Naive thymus-derived CD4-positive, alpha-beta T cell (primary cell): ENCODE data around the gene CAPG. TPM values are rescaled to one million over a fixed set of nuclear protein-coding genes. Genes with fewer than 3 reads are reported as not detected.

Experiments used
- ATAC-seq: fragments of 150-1000 bp; cut with Tn5 transposase; 2 replicates; pipeline ENCODE4 v1.10.0; 2021; ENCODE audit warnings: mild to moderate bottlenecking, moderate library complexity
- CTCF ChIA-PET: fragments of 350-600 bp; sonication (Branson Sonifier 250); formaldehyde crosslinking; loops from one replicate; lab custom pipeline; 2021; ENCODE audit warnings: antibody characterized with exemption; lab: Charles Lee
- POLR2A ChIA-PET: fragments of 350-600 bp; sonication (Branson Sonifier 250); formaldehyde crosslinking; loops from one replicate; lab custom pipeline; 2021; ENCODE audit warnings: antibody characterized with exemption, inconsistent platforms; lab: Charles Lee
- DNase-seq, 9 donors: peaks; one replicate each; pipeline versions ENCODE4 v3.0.0 to v3.0.0-alpha.2; 2020 to 2022; ENCODE audit warnings: mixed read lengths in 1 of 9
- H3K27ac ChIP-seq: one replicate; pipeline ENCODE4 v1.7.0; 2013; ENCODE audit warnings: mild to moderate bottlenecking, low read depth, low read length, moderate library complexity
- H3K27me3 ChIP-seq, 2 donors: one replicate each; pipeline ENCODE4 v1.7.0; 2013; ENCODE audit warnings: low read length in 2 of 2, mild to moderate bottlenecking in 2 of 2, moderate library complexity in 2 of 2; ENCODE audit not compliant: control insufficient read depth in 2 of 2, insufficient read depth in 2 of 2
- H3K36me3 ChIP-seq, 3 experiments: 1 replicate in 2 of 3; 2 replicates in 1 of 3; pipeline ENCODE4 v1.7.0; 2013; ENCODE audit warnings: low read length in 3 of 3, mild to moderate bottlenecking in 3 of 3, moderate library complexity in 1 of 3; ENCODE audit not compliant: insufficient read depth in 3 of 3, control insufficient read depth in 2 of 3
- H3K4me1 ChIP-seq, 2 donors: one replicate each; pipeline ENCODE4 v1.7.0; 2013; ENCODE audit warnings: low read length in 2 of 2, mild to moderate bottlenecking in 2 of 2, moderate library complexity in 1 of 2; ENCODE audit not compliant: control insufficient read depth in 2 of 2, insufficient read depth in 2 of 2
- H3K4me3 ChIP-seq: 2 replicates; pipeline ENCODE4 v1.7.0; 2013; ENCODE audit warnings: mild to moderate bottlenecking, low read length
- H3K9me3 ChIP-seq, 3 experiments: 1 replicate in 2 of 3; 2 replicates in 1 of 3; pipeline ENCODE4 v1.7.0; 2013; ENCODE audit warnings: low read length in 3 of 3; ENCODE audit not compliant: control insufficient read depth in 2 of 3
- H3K27ac Mint-ChIP-seq, 9 donors: one replicate each; pipeline ENCODE4 v1.8.0; 2020 to 2022; ENCODE audit warnings: mixed read lengths in 9 of 9, mild to moderate bottlenecking in 8 of 9, moderate library complexity in 5 of 9, inconsistent platforms in 2 of 9
- H3K27me3 Mint-ChIP-seq, 5 donors: one replicate each; pipeline ENCODE4 v1.8.0; 2021 to 2022; ENCODE audit warnings: mixed read lengths in 5 of 5, mild to moderate bottlenecking in 1 of 5
- H3K36me3 Mint-ChIP-seq, 5 donors: one replicate each; pipeline ENCODE4 v1.8.0; 2020 to 2022; ENCODE audit warnings: mixed read lengths in 5 of 5, mild to moderate bottlenecking in 3 of 5, inconsistent platforms in 1 of 5
- H3K4me1 Mint-ChIP-seq, 7 donors: one replicate each; pipeline ENCODE4 v1.8.0; 2020 to 2022; ENCODE audit warnings: mixed read lengths in 7 of 7, mild to moderate bottlenecking in 3 of 7, inconsistent platforms in 1 of 7
- H3K4me3 Mint-ChIP-seq, 10 donors: one replicate each; pipeline ENCODE4 v1.8.0; 2020 to 2022; ENCODE audit warnings: mild to moderate bottlenecking in 10 of 10, mixed read lengths in 10 of 10, moderate library complexity in 6 of 10, inconsistent platforms in 2 of 10
- H3K9me3 Mint-ChIP-seq, 11 donors: one replicate each; pipeline ENCODE4 v1.8.0; 2020 to 2022; ENCODE audit warnings: mixed read lengths in 11 of 11, mild to moderate bottlenecking in 4 of 11, inconsistent platforms in 1 of 11, moderate library complexity in 1 of 11
- intact Hi-C, 2 donors: fragments of 100-400 bp; cut with micrococcal nuclease; formaldehyde crosslinking; loops; one replicate each; pipeline ENCODE4 v1.15.1; 2023
- polyA plus RNA-seq, 2 donors: library from polyadenylated mRNA; unstranded; fragments of 300-500 nt; fragmentation: Illumina TruSeq; gene quantifications; one replicate each; pipeline ENCODE4 v1.2.3, GENCODE V29; 2021
- total RNA-seq, 6 experiments: library from RNA in 5 of 6; stranded (reverse) in 5 of 6; gene quantifications; 1 replicate in 5 of 6; 2 replicates in 1 of 6; pipeline ENCODE4 v1.2.3 and lab custom pipeline; 2021 to 2026

Gene CAPG
- total and polyA plus RNA-seq, 7 experiments from 2014 or later, result 12.9 to 265 (median 34.3) TPM

DNA sequence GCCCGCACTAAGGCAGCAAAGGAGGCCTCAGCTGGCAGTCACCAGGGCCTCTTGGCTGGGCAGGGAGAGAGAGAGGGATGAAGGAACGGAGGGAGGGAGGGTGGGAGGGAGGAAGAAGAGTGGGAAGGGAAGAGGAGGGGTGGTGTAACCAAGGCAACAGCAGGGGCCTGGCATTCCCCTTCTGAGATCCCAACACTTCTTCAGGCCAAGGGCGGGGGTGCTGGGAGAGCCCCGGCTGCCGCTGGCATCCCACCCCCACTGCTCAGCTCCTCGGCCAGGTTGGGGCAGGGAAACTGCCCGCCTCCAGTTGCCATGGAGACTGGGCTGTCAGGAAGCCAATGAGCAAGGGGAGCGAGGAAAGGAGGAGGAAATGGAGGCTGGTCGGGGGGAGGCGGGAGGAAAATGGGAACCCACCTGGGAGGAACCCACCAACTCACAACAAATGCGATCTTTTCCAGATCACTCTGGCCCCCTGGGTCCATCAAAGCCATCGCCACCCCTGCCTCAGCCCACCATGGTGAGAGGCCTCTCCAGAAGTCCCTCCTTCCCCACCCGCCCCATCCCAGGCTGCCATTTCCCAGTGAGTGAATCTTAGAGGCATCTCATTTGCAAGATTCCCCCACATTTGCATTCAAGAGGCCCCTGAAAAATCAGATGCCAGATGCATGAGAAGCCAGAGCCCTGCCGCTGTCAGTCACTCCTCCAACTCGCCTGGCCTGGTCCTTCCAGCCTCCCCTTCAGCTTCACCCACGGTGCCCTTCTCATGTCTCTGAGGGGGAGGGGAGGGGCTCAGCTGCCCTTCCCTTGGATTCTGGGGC is 20.8 kb upstream of the CAPG start:
- no peaks in the 10 kb centered on the region for H3K27me3 ChIP-seq
- no peaks in the 10 kb centered on the region for H3K4me1 ChIP-seq
- no peak for ATAC-seq
- Mint-ChIP-seq H3K9me3 (no peaks in the 10 kb centered on the region), H3K4me3 (no peak overlapping the region), H3K4me1 (peaks cover 0 to 4% (median 2%) of the 10 kb centered on the region in 7 donors), H3K27me3 (no peaks in the 10 kb centered on the region), H3K36me3 (no peaks in the 10 kb centered on the region), H3K27ac (no peak overlapping the region)
- no peak for DNase-seq
- ChIA-PET CTCF (interaction anchor here (1.4 kb wide), 1 partner anchor 9 kb away, joined by 3 read pairs; no protein-coding TSS in a partner anchor), POLR2A (interaction anchor here (1.5 kb wide), 1 partner anchor 12 kb away, joined by 3 read pairs; the partner anchor contains the start of gene SH2D6)
- no peaks in the 10 kb centered on the region for H3K36me3 ChIP-seq
- H3K27ac ChIP-seq, result no peak overlapping the region
- H3K9me3 ChIP-seq, result no peaks in the 10 kb centered on the region
- no peak overlapping the region for H3K4me3 ChIP-seq
- intact Hi-C loops, result no loop called here

DNA sequence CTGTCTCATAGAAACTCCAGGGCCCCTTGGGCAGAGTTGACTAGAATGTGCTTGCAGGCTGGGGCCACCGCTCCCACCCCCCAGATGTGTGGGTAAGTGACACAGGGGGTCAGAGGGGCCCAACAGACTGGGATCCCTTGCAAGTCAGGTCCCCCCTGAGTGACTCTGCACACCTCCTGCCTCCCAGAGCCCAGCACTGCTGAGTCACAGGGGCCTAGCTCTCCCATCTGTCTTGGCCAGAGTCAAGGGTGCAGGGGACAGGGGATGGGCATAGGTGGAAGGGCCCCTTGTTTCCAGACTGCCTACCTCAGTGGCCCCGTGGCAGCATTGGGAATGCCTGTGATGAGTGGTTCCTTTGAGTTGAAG is 19.7 kb upstream of the CAPG start:
- DNase-seq (no peak), ATAC-seq (no peak)
- Mint-ChIP-seq H3K27me3 (no peaks in the 10 kb centered on the region), H3K27ac (peak overlapping the region in 1 of 9 donors; percentile 23), H3K4me1 (peaks cover 0 to 4% (median 0%) of the 10 kb centered on the region in 7 donors), H3K9me3 (no peaks in the 10 kb centered on the region), H3K4me3 (no peak overlapping the region), H3K36me3 (no peaks in the 10 kb centered on the region)
- ChIA-PET CTCF (no interaction called here), POLR2A (interaction anchor here (1.2 to 1.3 kb wide), 2 partner anchors 109 to 112 kb away, joined by 4 to 5 read pairs; partner anchors contain the start of gene MAT2A)
- Histone ChIP-seq H3K9me3 (no peaks in the 10 kb centered on the region), H3K27me3 (no peaks in the 10 kb centered on the region), H3K27ac (no peak overlapping the region), H3K4me1 (no peaks in the 10 kb centered on the region), H3K4me3 (no peak overlapping the region), H3K36me3 (no peaks in the 10 kb centered on the region)
- intact Hi-C loops, result no loop called here

DNA sequence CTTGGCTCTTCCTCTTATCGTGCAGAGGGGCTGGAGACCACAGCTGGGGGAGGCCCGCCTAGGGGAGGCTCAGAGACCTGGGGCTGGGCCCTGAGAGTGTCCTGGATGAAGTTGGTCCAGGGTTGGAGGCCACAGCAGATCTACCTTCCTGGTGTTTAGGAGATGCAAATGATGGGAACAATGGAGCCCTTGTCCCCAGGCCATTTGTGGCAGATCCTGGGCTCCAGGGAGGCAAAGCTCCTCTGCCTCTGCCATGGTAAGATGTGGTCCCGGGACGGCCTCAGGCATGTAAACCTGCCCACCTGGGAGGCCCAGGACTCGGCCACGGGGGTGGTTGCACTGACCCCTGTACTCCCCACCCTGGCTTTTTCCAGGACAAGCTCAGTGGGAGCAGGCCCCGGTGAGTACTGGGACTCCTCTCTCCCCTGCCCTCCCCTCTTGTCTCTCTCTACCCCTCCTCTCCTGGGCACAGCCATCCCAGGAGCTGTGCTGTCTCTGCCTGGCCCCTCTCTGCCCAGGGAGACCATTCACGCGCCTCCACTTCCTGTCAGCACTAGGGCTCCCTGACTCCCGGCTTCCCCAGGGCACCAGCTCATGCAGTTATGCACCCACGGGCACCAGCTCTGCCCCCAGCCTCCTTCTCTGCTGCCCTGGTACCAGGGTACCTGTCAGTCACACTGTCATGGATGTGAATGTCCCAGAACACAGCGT is 19.2 kb upstream of the CAPG start:
- Mint-ChIP-seq H3K27me3 (no peaks in the 10 kb centered on the region), H3K9me3 (no peaks in the 10 kb centered on the region), H3K4me3 (no peak overlapping the region), H3K36me3 (no peaks in the 10 kb centered on the region), H3K27ac (peak overlapping the region in 1 of 9 donors; percentile 23), H3K4me1 (peaks cover 0 to 4% (median 0%) of the 10 kb centered on the region in 7 donors)
- H3K4me3 ChIP-seq, result no peak overlapping the region
- no peaks in the 10 kb centered on the region for H3K36me3 ChIP-seq
- ChIA-PET CTCF (interaction anchor here (0.5 to 1.1 kb wide), 2 partner anchors 10 to 131 kb away, joined by 3 to 7 read pairs; no protein-coding TSS in a partner anchor), POLR2A (interaction anchor here (0.8 to 1.3 kb wide), 4 partner anchors 9 to 112 kb away, joined by 3 to 5 read pairs (median 4); partner anchors contain the start of gene MAT2A)
- H3K27ac ChIP-seq, result no peak overlapping the region
- H3K9me3 ChIP-seq, result no peaks in the 10 kb centered on the region
- no peak for ATAC-seq
- intact Hi-C loops, result no loop called here
- DNase-seq, result no peak
- H3K4me1 ChIP-seq, result no peaks in the 10 kb centered on the region
- H3K27me3 ChIP-seq, result no peaks in the 10 kb centered on the region

DNA sequence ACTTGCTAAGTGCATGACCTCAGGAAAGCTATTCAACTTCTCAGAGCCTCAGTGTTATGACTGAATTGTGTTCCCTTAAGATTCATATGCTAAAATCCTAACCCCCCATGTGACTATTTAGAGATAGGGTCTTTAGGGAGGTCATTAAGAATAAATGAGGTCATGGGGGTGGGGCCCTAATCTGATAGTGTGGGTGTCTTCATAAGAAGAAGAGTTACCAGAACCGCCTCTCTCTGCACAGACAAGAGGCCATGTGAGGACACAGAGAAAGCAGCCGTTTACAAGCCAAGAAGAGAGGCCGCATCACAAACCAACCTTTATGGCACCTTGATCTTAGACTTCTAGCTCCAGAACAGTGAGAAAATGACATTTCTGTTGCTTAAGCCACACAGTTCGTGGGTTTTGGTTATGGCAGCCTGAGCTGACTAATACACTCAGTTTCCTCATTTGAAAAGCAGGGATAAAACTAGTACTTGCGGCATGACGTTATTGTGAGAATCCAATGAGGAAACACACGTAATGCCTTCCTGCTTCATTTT is 18.2 kb upstream of the CAPG start:
- peaks cover 0 to 4% (median 0%) of the 10 kb centered on the region in 7 donors for H3K4me1 Mint-ChIP-seq
- POLR2A ChIA-PET, result interaction anchor here (0.6 to 1.3 kb wide), 5 partner anchors 10 to 126 kb away, joined by 3 to 5 read pairs (median 3); partner anchors contain the start of gene MAT2A
- DNase-seq (no peak), ATAC-seq (peak; percentile 76)
- no peaks in the 10 kb centered on the region for H3K36me3 Mint-ChIP-seq
- Histone ChIP-seq H3K27ac (no peak overlapping the region), H3K9me3 (no peaks in the 10 kb centered on the region), H3K27me3 (no peaks in the 10 kb centered on the region), H3K36me3 (no peaks in the 10 kb centered on the region), H3K4me1 (no peaks in the 10 kb centered on the region), H3K4me3 (no peak overlapping the region)
- no peak overlapping the region for H3K4me3 Mint-ChIP-seq
- intact Hi-C loops, result no loop called here
- H3K27me3 Mint-ChIP-seq, result no peaks in the 10 kb centered on the region
- no peak overlapping the region for H3K27ac Mint-ChIP-seq
- H3K9me3 Mint-ChIP-seq, result no peaks in the 10 kb centered on the region
- CTCF ChIA-PET, result interaction anchor here (1.1 kb wide), 1 partner anchor 9 kb away, joined by 3 read pairs; no protein-coding TSS in a partner anchor

DNA sequence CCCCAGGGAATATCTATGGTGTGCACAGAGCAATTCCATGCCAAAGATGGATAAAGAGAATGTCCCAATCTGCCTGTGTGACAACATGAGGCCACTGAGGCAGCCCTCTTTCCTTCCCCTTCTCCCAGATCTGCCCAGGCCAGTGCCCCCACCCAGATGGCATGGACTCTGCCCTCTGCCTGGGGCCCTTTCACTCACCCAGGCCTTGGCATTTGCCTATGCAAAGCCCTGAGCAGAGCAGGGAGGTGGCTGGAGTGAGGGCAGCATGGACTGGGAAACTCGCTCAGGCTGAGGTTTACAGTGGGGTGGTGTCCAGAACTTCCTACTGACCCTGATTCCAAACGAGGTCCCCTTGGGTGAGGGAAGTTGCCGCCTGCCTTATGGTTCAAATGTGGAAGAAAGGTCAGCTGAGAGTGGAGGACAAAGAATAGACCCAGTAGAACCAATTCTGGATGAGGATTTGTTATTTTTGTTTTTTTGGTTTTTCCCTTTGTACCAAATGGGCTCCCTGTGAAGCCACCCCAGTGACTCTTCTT is 17.2 kb upstream of the CAPG start:
- CTCF ChIA-PET, result interaction anchor here (1.5 kb wide), 1 partner anchor 124 kb away, joined by 5 read pairs; no protein-coding TSS in a partner anchor

DNA sequence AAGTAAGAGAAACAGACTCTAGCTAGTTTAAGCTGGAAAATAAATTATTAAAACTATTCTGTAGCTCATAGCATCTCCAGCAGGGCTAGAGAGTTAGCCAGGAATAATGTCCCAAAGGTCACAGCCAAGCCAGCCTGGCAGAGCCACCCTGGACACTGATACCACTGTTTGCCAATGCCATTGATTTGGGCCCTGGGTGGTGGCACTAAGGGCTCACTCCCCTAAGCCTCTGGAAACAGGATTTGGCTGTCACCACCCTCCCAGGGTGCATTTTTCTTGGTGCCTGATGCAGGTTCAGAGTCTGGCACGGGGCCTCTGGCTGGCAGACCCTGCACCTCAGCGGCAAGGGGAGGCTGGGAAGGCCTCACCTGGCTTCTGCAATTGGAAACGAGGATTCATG is 15.4 kb upstream of the CAPG start:
- CTCF ChIA-PET, result interaction anchor here (0.7 to 3.6 kb wide), 2 partner anchors 9 to 126 kb away, joined by 3 to 19 read pairs; no protein-coding TSS in a partner anchor
- H3K4me1 ChIP-seq, result peaks cover 3 to 4% of the 10 kb centered on the region in 2 donors

More for the DNA sequence above, 17.2 kb upstream of the CAPG start:
- Mint-ChIP-seq H3K4me3 (no peak overlapping the region), H3K27ac (no peak overlapping the region), H3K9me3 (no peaks in the 10 kb centered on the region), H3K36me3 (no peaks in the 10 kb centered on the region), H3K4me1 (peaks cover 0 to 4% (median 0%) of the 10 kb centered on the region in 7 donors), H3K27me3 (no peaks in the 10 kb centered on the region)
- Histone ChIP-seq H3K4me1 (no peaks in the 10 kb centered on the region), H3K9me3 (no peaks in the 10 kb centered on the region), H3K27ac (no peak overlapping the region), H3K27me3 (no peaks in the 10 kb centered on the region), H3K4me3 (no peak overlapping the region), H3K36me3 (no peaks in the 10 kb centered on the region)
- DNase-seq, result no peak
- ATAC-seq, result no peak
- intact Hi-C loops, result no loop called here
- POLR2A ChIA-PET, result interaction anchor here (1.2 kb wide), 1 partner anchor 128 kb away, joined by 3 read pairs; no protein-coding TSS in a partner anchor

More for the DNA sequence above, 15.4 kb upstream of the CAPG start:
- intact Hi-C loops, result no loop called here
- H3K9me3 ChIP-seq, result no peaks in the 10 kb centered on the region
- no peaks in the 10 kb centered on the region for H3K36me3 ChIP-seq
- Mint-ChIP-seq H3K36me3 (no peaks in the 10 kb centered on the region), H3K27ac (no peak overlapping the region), H3K4me1 (peaks cover 4 to 11% (median 7%) of the 10 kb centered on the region in 7 donors), H3K4me3 (no peak overlapping the region), H3K27me3 (no peaks in the 10 kb centered on the region), H3K9me3 (peaks cover 0 to under 1% (median 0%) of the 10 kb centered on the region in 11 donors)
- no peak overlapping the region for H3K4me3 ChIP-seq
- ATAC-seq (no peak), DNase-seq (no peak)
- H3K27ac ChIP-seq, result no peak overlapping the region
- POLR2A ChIA-PET, result no interaction called here
- H3K27me3 ChIP-seq, result no peaks in the 10 kb centered on the region
